Dendritic cell treated with granulocyte-macrophage colony-stimulating factor and Interleukin-4, amounts not matched to agents 40 ng/mL and 50 ng/mL, for 4 days (primary cell): ENCODE measurements around the gene FTO.
"Not testable (repeated sequence)": the region's sequence is repeated elsewhere in the genome, so short reads cannot be mapped to it uniquely, and the experiment has no call there.

ENCODE experiments used
- H3K27ac Mint-ChIP-seq: one replicate; pipeline ENCODE4 v1.8.0; 2022; ENCODE audit warnings: mild to moderate bottlenecking, mixed read lengths
- H3K27me3 Mint-ChIP-seq: one replicate; pipeline ENCODE4 v1.8.0; 2022; ENCODE audit warnings: mild to moderate bottlenecking, mixed read lengths
- H3K36me3 Mint-ChIP-seq: one replicate; pipeline ENCODE4 v1.8.0; 2022; ENCODE audit warnings: low read depth, mixed read lengths
- H3K4me1 Mint-ChIP-seq: one replicate; pipeline ENCODE4 v1.8.0; 2022; ENCODE audit warnings: low read depth, mixed read lengths
- H3K4me3 Mint-ChIP-seq: one replicate; pipeline ENCODE4 v1.8.0; 2022; ENCODE audit warnings: mild to moderate bottlenecking, moderate library complexity, mixed read lengths
- H3K9me3 Mint-ChIP-seq: one replicate; pipeline ENCODE4 v1.8.0; 2022; ENCODE audit warnings: mixed read lengths
- intact Hi-C: fragments of 100-400 bp; cut with micrococcal nuclease; formaldehyde crosslinking; loops from one replicate; pipeline ENCODE4 v1.15.0; 2022

The FTO gene

GRCh38 chr16:53866520-53866919 lies 162.6 kb downstream of the FTO start:
- Mint-ChIP-seq H3K4me1 (peaks cover 42% of the 10 kb centered on the region), H3K9me3 (peaks cover 34% of the 10 kb centered on the region), H3K27me3 (no peaks in the 10 kb centered on the region), H3K36me3 (peaks cover 32% of the 10 kb centered on the region), H3K27ac (peak overlapping the region; percentile 85), H3K4me3 (no peak overlapping the region)
- intact Hi-C loops, result loop anchor here (5.0 to 10.0 kb wide), 2 partner anchors 92 to 1061 kb away; no protein-coding TSS in a partner anchor

DNA sequence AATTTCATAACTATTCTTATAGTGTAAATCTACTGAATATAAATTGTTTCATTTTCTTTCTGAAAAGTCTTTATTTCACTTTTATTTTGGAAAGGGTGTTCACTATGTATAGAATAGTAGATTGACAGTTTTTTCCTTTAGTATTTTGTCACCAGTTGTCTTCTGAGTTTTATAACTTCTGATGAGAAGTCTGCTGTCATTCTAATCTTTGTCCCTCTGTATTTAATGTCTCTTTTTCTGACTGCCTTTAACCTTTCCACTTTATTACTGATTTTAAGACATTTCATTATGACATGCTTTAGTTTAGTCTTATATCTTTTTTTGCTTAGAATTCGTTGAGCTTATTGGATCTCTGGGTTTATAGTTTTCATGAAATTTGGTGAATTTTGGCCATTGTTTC lies 166.9 kb downstream of the FTO start:
- intact Hi-C loops, result no loop called here
- peaks cover 40% of the 10 kb centered on the region for H3K4me1 Mint-ChIP-seq
- H3K9me3 Mint-ChIP-seq, result peaks cover 34% of the 10 kb centered on the region
- no peaks in the 10 kb centered on the region for H3K27me3 Mint-ChIP-seq
- peaks cover 54% of the 10 kb centered on the region for H3K36me3 Mint-ChIP-seq
- no peak overlapping the region for H3K27ac Mint-ChIP-seq
- no peak overlapping the region for H3K4me3 Mint-ChIP-seq

DNA sequence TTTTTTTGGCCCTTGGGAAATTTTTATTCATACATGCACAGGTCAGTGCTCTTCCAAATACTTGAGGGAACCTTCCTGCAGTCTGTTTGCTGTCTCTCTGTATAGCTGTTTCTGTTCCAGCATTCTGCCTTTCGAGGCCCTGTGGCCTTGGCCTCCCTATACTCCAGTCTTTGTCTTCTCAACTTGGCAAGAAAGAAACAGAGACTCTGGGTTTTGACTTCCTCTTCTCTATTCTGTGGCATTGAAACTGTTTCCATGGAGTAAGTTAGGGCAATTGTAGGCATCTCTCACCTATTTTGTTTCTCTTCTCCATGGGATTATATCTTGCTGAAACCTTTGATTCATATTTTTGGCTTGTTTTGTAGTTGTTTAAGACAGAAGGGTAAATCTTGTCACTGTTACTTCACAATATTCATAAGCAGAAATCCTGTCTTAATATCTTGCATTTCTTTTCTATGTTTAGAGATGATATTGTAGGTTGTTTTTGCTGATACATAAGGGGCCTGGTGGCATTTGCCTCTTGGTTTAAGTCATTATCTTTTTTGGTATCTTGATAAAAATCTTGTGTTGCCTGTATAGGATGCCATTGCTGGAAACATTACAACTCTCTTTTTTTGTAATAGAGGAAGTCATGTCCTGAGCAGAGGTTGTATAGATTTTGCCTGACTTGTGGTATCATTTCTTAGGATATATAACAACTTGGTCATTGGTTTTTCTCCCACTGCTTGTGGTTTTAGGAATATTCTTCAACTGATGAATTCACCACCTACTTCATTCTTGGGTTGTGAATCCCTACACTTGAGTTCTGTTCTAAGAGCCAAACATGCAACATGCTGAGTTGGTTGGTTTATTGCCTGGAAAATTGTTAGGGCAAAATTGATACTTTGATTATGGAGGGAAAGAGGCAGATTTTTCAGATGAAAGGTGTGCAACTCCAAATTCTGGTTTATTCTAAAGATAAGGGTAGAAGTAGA lies 168.6 kb downstream of the FTO start:
- Mint-ChIP-seq H3K4me1 (peaks cover 28% of the 10 kb centered on the region), H3K27me3 (no peaks in the 10 kb centered on the region), H3K36me3 (peaks cover 54% of the 10 kb centered on the region), H3K9me3 (peaks cover 32% of the 10 kb centered on the region), H3K27ac (peak overlapping the region; percentile 71), H3K4me3 (no peak overlapping the region)
- intact Hi-C loops, result no loop called here

DNA sequence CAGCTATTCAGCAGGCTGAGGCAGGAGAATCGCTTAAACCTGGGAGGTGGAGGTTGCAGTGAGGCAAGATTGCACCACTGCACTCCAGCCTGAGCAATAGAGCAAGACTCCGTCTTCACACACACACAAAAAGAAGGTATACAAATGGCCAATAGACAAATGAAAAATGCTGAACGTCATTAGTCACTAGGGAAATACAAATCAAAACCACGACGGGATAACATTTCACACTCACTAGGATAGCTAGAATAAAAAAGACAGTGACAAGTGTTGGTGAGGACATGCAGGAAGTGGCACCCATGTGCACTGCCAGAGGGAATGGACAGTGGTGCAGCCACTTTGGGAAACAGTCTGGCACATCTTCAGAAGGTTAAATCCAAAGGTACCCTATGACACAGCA lies 172.9 kb downstream of the FTO start:
- Mint-ChIP-seq H3K36me3 (peaks cover 33% of the 10 kb centered on the region), H3K27me3 (no peaks in the 10 kb centered on the region), H3K4me1 (peaks cover 20% of the 10 kb centered on the region), H3K27ac (no peak overlapping the region), H3K4me3 (no peak overlapping the region), H3K9me3 (no peaks in the 10 kb centered on the region)
- intact Hi-C loops, result no loop called here

GRCh38 chr16:53878216-53878615 lies 174.3 kb downstream of the FTO start:
- no peaks in the 10 kb centered on the region for H3K27me3 Mint-ChIP-seq

GRCh38 chr16:53881371-53881770 lies 177.4 kb downstream of the FTO start:
- peaks cover 11% of the 10 kb centered on the region for H3K36me3 Mint-ChIP-seq
- no peaks in the 10 kb centered on the region for H3K27me3 Mint-ChIP-seq
- no peak overlapping the region for H3K27ac Mint-ChIP-seq
- intact Hi-C loops, result no loop called here
- no peak overlapping the region for H3K4me3 Mint-ChIP-seq
- no peaks in the 10 kb centered on the region for H3K4me1 Mint-ChIP-seq
- H3K9me3 Mint-ChIP-seq, result no peaks in the 10 kb centered on the region

More at GRCh38 chr16:53878216-53878615, 174.3 kb downstream of the FTO start:
- no peak overlapping the region for H3K27ac Mint-ChIP-seq
- peaks cover 26% of the 10 kb centered on the region for H3K36me3 Mint-ChIP-seq
- intact Hi-C loops, result no loop called here
- H3K4me1 Mint-ChIP-seq, result peaks cover 7% of the 10 kb centered on the region
- H3K4me3 Mint-ChIP-seq, result no peak overlapping the region
- H3K9me3 Mint-ChIP-seq, result no peaks in the 10 kb centered on the region

DNA sequence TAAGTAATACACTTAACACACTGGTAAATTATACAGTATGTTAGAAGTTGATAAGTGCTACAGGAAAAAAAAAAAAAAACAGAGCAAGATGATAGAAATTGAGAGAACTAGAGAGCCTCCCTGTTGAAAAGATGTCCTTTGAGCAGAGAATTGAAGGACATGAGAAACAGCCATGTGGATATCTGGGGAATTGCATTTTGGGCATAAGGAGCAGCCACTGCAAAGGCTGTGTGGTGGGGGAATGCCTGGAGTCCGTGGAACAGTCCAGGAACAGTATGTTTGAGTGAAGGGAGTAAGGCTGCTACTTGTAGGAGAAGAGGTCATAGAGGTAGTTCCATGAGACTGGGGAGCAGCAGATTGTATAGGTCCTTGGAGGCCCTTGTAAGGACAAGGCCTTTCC lies 178.4 kb downstream of the FTO start:
- H3K27me3 Mint-ChIP-seq, result no peaks in the 10 kb centered on the region
- intact Hi-C loops, result no loop called here
- no peak overlapping the region for H3K4me3 Mint-ChIP-seq
- no peaks in the 10 kb centered on the region for H3K4me1 Mint-ChIP-seq
- H3K9me3 Mint-ChIP-seq, result no peaks in the 10 kb centered on the region
- H3K36me3 Mint-ChIP-seq, result peaks cover 11% of the 10 kb centered on the region
- no peak overlapping the region for H3K27ac Mint-ChIP-seq

DNA sequence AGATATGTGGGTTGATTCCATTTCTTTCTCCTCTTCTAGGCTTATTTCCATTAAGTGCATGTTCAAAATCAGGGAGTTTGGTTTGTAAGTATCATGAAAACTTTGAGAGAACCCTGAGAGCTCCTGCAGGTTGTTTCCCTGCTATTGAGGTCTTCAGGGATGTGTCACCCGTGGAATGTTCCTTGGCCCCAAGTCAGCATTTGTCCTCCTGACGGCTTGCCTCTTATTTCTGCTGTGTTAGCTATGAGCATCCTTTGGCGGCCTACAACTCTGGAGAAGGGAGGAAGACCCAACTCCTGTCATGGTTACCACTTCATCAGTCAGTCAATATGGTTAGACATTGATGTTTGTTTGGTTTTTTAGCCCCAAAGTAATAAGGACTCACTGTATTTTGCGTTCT lies 180.8 kb downstream of the FTO start:
- Mint-ChIP-seq H3K36me3 (peaks cover 20% of the 10 kb centered on the region), H3K4me3 (no peak overlapping the region), H3K9me3 (no peaks in the 10 kb centered on the region), H3K4me1 (no peaks in the 10 kb centered on the region), H3K27me3 (no peaks in the 10 kb centered on the region), H3K27ac (no peak overlapping the region)
- intact Hi-C loops, result no loop called here

DNA sequence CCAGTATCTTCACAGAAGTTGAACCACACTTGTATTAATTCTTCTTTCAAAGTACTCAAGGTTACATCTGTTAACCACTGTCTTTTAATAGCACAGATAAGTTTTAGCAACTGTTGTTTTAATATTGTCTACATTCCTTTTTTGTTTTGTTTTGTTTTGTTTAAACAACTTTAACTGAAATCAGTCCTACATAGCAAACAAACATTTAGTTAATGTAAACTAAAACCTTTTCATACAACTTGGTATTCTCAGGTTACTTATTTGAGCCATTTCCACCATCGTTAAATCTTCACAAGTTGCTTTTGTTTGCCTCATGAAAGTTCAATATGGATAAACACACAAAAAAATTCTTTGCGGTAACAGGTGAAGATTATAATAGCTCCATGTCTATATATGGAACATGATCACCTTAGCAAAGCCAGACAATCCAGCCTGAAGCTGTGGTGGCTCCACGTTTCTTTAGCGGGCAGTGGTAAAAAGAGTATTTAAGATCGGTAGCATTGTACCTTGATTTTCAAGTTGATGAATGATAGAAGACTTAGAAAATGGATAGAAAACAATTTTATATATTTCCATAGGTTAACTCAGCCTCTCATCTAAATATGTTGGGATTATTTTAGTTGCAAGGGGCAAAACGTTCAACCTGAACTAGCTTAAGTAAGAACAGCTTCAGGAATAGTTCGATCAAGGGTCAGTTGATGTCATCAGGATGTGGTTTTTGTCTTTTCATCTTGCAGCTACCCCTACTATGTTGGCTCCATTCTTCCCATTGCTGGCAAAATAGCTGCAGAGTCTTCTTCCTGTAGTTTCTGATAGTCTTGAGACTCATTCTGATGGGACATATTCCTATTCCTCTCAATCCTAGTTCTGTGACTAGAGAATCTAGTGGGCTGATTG lies 182.8 kb downstream of the FTO start:
- Mint-ChIP-seq H3K4me1 (no peaks in the 10 kb centered on the region), H3K4me3 (no peak overlapping the region), H3K9me3 (no peaks in the 10 kb centered on the region), H3K27ac (no peak overlapping the region), H3K36me3 (peaks cover 11% of the 10 kb centered on the region), H3K27me3 (no peaks in the 10 kb centered on the region)
- intact Hi-C loops, result no loop called here

- H3K36me3 Mint-ChIP-seq, result peaks cover 18% of the 10 kb centered on the region
These were observed 184.3 kb downstream of the FTO start for GRCh38 chr16:53888222-53888621.

DNA sequence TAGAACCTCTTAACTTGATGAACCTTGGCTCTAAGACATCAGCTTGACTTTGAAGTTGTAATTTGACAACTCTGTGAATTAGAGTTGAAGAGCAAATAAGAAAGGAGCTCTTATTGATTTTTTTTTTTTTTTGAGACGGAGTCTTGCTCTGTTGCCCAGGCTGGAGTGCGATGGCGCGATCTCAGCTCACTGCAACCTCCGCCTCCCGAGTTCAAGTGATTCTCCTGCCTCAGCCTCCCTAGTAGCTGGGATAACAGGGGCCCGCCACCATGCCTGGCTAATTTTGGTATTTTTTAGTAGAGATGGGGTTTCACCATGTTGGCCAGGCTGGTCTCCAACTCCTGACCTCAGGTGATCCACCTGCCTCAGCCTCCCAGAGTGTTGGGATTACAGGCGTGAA lies 186.9 kb downstream of the FTO start:
- intact Hi-C loops, H3K4me1 Mint-ChIP-seq, H3K9me3 Mint-ChIP-seq, H3K27ac Mint-ChIP-seq, H3K27me3 Mint-ChIP-seq, H3K4me3 Mint-ChIP-seq: not testable (repeated sequence)
- peaks cover 18% of the 10 kb centered on the region for H3K36me3 Mint-ChIP-seq

More at GRCh38 chr16:53888222-53888621, 184.3 kb downstream of the FTO start:
- intact Hi-C loops, result no loop called here
- no peak overlapping the region for H3K4me3 Mint-ChIP-seq
- H3K27me3 Mint-ChIP-seq, result no peaks in the 10 kb centered on the region
- peaks cover 5% of the 10 kb centered on the region for H3K4me1 Mint-ChIP-seq
- no peaks in the 10 kb centered on the region for H3K9me3 Mint-ChIP-seq
- no peak overlapping the region for H3K27ac Mint-ChIP-seq

DNA sequence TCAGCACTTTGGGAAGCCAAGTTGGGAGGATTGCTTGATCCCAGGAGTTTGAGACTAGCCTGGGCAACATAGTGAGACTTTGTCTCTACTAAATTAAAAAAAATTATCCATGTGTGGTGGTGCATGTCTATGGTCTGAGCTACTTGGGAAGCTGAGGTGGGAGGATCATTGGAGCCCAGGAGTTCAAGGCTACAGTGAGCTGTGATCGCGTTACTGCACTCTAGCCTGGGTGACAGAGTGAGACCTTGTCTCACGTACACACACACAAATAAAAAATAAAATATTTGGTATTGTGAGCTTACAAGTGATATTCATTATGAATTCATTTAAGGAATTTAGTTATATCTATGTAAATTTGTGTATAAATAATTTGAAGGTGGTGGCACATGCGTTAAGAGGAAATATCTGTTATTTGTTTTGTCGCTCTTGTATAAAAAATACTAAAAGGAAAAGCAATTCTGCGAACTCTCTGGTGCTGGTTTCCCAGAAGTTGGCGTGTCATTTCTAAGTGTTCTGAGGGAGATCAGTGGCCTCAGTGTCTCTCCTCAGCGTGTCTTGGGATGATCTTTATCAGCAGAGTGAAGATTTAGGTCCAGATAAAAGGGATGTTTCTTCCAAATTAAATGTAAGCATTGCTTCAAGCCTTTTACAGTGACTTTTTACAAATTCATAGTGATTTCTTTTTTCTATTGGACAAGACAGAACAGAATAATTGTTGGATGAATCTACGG lies 187.6 kb downstream of the FTO start:
- intact Hi-C loops, result no loop called here
- Mint-ChIP-seq H3K9me3 (no peaks in the 10 kb centered on the region), H3K27me3 (no peaks in the 10 kb centered on the region), H3K36me3 (peaks cover 18% of the 10 kb centered on the region), H3K27ac (no peak overlapping the region), H3K4me1 (peaks cover 5% of the 10 kb centered on the region), H3K4me3 (no peak overlapping the region)

DNA sequence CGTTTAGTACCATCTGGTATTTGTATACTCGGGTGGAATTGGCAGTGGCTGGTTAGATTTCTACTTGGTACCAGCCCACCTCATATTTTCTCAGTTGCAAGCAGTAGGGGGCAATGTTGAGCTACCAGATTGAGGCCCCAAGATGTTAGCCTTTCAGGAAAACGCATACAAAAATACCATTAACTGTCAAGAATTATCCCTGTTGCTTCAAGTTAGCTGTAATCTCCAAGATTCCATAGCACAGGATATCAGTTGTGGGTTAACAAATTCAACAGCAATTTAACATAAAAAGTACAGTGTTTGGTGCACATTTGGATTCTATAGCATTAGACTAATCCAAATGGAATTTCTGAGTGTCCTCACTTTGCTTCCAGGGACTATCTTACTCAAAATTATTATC lies 188.2 kb downstream of the FTO start:
- peaks cover 18% of the 10 kb centered on the region for H3K36me3 Mint-ChIP-seq
- intact Hi-C loops, result no loop called here
- H3K9me3 Mint-ChIP-seq, result no peaks in the 10 kb centered on the region
- no peak overlapping the region for H3K27ac Mint-ChIP-seq
- no peaks in the 10 kb centered on the region for H3K27me3 Mint-ChIP-seq
- H3K4me1 Mint-ChIP-seq, result peaks cover 5% of the 10 kb centered on the region
- H3K4me3 Mint-ChIP-seq, result no peak overlapping the region
